GM12878 (cell line): ENCODE measurements around the gene SIX3.

ENCODE experiments used
- EP300 ChIP-seq, 2 experiments: fragments of 150-350 bp in 1 of 2; IDR thresholded peaks; 2 replicates each; pipeline ENCODE4 v1.6.1; 2011 to 2012; ENCODE audit warnings: low read depth in 2 of 2, low read length in 2 of 2, borderline replicate concordance in 1 of 2, improper control_type of control experiment in 1 of 2, inconsistent platforms in 1 of 2; ENCODE audit not compliant: control insufficient read depth in 1 of 2
- HCFC1 ChIP-seq: fragments of 150-350 bp; IDR thresholded peaks from 2 replicates; pipeline ENCODE4 v1.6.1; 2014; ENCODE audit warnings: low read length
- JUND ChIP-seq: IDR thresholded peaks from 2 replicates; pipeline ENCODE4 v1.6.1; 2012; ENCODE audit warnings: low read depth, mild to moderate bottlenecking, low read length, improper control_type of control experiment, moderate library complexity
- POLR2A ChIP-seq: IDR thresholded peaks from 2 replicates; pipeline ENCODE4 v1.6.1; 2011; ENCODE audit warnings: low read depth, mild to moderate bottlenecking, low read length
- TF ChIP-seq, protein P1 (sequence below), 3 experiments: IDR thresholded peaks in 2 of 3; conservative IDR thresholded peaks in 1 of 3; 2 replicates each; pipeline ENCODE4 v1.5.1; 2011; ENCODE audit warnings: low read depth in 3 of 3, low read length in 3 of 3, mild to moderate bottlenecking in 3 of 3, control low read depth in 2 of 3, moderate library complexity in 2 of 3, inconsistent platforms in 1 of 3, mixed read lengths in 1 of 3; ENCODE audit not compliant: control insufficient read depth in 2 of 3, insufficient read depth in 1 of 3; ENCODE audit errors: extremely low read depth in 1 of 3
- TF ChIP-seq, protein P2 (sequence below): IDR thresholded peaks from 2 replicates; pipeline ENCODE4 v1.6.1; 2012; ENCODE audit warnings: mild to moderate bottlenecking, low read depth, low read length

DNA sequence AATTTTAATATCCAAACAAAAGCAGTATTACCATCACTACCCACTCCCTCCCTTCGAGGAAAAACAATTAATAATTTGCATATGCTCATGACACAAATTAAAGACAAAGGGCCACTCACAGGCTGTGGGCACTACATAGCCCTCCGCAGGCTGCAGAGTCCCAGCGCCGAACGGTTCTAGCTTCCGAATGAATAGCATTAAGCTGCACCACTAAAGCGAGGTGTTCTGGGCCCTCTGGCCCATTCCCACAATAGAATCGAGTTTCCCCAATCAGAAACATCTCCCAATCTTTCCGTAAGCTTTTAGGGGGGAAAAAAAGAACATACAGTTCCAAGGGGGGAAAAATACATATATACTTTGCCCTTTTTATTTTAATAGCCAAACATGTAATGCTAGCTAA, 14.5 kb upstream of the SIX3 start:
- TF ChIP-seq, protein P1, sequence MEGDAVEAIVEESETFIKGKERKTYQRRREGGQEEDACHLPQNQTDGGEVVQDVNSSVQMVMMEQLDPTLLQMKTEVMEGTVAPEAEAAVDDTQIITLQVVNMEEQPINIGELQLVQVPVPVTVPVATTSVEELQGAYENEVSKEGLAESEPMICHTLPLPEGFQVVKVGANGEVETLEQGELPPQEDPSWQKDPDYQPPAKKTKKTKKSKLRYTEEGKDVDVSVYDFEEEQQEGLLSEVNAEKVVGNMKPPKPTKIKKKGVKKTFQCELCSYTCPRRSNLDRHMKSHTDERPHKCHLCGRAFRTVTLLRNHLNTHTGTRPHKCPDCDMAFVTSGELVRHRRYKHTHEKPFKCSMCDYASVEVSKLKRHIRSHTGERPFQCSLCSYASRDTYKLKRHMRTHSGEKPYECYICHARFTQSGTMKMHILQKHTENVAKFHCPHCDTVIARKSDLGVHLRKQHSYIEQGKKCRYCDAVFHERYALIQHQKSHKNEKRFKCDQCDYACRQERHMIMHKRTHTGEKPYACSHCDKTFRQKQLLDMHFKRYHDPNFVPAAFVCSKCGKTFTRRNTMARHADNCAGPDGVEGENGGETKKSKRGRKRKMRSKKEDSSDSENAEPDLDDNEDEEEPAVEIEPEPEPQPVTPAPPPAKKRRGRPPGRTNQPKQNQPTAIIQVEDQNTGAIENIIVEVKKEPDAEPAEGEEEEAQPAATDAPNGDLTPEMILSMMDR (IDR thresholded peaks at IDR 0.05 in 2 of 3, conservative IDR thresholded peaks at IDR 0.05 in 1 of 3; ENCODE audit: control insufficient read depth in 2 of 3, extremely low read depth in 1 of 3, insufficient read depth in 1 of 3, low read depth in 3 of 3, low read length in 3 of 3), result no peak
- TF ChIP-seq POLR2A, result no peak
- no peak for TF ChIP-seq HCFC1
- TF ChIP-seq JUND, result no peak
- TF ChIP-seq EP300 (IDR thresholded peaks at IDR 0.05; ENCODE audit: borderline replicate concordance in 1 of 2, control insufficient read depth in 1 of 2, low read depth in 2 of 2, low read length in 2 of 2), result no peak
- TF ChIP-seq, protein P2, sequence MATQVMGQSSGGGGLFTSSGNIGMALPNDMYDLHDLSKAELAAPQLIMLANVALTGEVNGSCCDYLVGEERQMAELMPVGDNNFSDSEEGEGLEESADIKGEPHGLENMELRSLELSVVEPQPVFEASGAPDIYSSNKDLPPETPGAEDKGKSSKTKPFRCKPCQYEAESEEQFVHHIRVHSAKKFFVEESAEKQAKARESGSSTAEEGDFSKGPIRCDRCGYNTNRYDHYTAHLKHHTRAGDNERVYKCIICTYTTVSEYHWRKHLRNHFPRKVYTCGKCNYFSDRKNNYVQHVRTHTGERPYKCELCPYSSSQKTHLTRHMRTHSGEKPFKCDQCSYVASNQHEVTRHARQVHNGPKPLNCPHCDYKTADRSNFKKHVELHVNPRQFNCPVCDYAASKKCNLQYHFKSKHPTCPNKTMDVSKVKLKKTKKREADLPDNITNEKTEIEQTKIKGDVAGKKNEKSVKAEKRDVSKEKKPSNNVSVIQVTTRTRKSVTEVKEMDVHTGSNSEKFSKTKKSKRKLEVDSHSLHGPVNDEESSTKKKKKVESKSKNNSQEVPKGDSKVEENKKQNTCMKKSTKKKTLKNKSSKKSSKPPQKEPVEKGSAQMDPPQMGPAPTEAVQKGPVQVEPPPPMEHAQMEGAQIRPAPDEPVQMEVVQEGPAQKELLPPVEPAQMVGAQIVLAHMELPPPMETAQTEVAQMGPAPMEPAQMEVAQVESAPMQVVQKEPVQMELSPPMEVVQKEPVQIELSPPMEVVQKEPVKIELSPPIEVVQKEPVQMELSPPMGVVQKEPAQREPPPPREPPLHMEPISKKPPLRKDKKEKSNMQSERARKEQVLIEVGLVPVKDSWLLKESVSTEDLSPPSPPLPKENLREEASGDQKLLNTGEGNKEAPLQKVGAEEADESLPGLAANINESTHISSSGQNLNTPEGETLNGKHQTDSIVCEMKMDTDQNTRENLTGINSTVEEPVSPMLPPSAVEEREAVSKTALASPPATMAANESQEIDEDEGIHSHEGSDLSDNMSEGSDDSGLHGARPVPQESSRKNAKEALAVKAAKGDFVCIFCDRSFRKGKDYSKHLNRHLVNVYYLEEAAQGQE, result no peak
